ENCODE data around the gene NLRP6.
A peak's percentile ranks its signal among the peaks of the same experiment; 100 is the strongest.

Gene NLRP6

GRCh38 chr11:282630-283360, 4.6 kb downstream of the NLRP6 start:
- DNase-seq: no peak

GRCh38 chr11:283405-284104, 5.3 kb downstream of the NLRP6 start:
- no peak for DNase-seq

DNA sequence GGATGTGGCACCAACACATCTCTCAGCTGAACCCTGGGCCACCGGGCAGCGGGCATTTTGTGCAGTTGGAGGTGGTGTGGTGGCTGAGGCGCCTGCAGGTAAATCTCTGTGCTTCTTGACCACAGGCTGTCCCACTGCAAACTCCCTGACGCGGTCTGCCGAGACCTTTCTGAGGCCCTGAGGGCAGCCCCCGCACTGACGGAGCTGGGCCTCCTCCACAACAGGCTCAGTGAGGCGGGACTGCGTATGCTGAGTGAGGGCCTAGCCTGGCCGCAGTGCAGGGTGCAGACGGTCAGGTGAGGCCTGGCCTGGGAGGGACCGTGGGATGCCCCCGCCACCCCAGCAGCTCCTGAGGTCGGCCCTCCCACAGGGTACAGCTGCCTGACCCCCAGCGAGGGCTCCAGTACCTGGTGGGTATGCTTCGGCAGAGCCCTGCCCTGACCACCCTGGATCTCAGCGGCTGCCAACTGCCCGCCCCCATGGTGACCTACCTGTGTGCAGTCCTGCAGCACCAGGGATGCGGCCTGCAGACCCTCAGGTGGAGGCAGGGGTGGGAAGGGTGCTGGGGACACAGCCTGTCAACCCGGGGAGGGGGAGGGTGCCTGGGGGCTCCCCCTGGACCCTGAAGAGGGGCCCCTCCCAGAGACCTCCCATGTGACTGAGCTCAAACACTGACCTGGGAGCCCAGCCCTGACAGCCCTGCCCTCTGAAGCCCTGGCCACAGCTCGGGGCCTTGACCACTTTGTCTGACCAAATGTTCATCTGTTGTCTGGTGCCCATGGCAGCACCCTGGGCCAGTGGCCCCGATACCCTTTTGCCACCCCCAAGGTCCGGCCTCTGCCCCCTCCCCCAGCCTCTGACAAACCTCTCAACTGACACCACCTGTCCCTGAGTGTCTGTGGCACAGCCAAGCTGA, 6.2 kb downstream of the NLRP6 start:
- peak; percentile 1 for DNase-seq

DNA sequence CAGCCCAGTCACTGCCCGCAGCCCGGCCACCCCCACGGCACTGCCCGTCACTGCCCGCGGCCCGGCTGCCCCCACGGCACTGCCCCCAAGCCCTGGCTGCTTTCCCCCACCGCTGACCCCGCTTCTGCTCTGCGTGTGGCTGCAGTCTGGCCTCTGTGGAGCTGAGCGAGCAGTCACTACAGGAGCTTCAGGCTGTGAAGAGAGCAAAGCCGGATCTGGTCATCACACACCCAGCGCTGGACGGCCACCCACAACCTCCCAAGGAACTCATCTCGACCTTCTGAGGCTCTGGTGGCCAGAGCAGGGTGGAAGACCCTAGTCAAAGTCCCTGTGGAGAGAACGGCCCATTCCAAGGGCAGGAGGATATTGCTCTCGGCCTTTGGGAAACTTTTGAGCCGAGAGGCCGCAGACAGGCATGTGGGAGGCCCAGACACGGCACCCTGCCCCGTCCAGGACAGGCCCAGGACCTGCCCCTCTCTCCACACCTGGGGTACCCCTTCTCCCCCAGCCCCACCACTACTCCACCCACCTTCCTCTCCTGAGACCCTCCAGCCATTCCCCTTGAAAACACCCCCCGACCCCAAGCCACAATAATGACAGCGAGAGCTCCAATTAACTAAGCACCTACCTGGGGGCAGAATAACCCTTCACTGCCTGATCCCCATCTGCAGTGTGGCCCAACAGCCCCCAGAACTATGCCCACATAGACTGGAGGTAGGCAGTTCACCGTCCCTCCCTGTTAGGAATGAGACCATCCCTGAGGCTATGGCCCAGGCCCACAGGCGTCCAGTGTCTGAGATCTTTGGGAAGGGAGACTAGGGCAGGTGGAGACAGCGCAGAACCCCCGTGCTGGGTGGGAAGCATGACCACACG, 7.0 kb downstream of the NLRP6 start:
- peak; percentile 0 for DNase-seq

GRCh38 chr11:285894-286220, 7.7 kb downstream of the NLRP6 start:
- DNase-seq: no peak

GRCh38 chr11:286977-287820, 9.0 kb downstream of the NLRP6 start:
- DNase-seq: peak; percentile 45

DNA sequence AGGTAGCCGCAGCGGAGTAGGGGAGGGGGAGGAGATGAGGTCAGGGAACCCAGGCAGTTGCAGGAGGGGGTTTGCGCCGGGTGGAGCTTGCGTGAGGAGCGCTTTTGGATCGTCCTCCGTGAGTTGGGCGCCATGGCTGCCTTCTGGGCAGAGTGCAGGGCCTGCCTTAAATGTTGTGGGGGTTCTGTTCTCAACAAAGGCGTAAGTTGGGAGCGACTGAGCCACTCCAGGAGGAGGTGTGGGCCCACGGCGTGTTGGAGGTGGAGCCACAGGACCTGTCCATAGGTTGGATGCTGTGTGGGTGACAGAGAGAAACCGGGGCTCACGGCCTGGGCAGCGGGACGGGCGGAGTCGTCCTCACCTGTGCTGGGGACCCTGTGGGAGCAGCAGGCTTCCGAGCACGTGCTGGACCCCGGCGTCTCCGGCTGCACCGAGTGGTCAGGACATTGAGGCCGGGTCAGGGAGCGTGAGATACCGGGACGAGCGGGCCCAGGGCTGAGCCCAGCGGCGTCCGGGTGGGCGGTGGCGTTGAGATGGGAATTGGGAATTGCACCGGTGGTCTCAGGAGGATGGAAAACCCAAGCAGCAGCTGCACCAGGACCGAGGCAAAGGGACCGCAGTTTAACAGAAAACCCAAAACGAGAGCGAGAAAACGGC, 9.7 kb downstream of the NLRP6 start:
- peak; percentile 33 for DNase-seq

GRCh38 chr11:288478-289397, 10.5 kb downstream of the NLRP6 start, which contains the start of gene PGGHG:
Gene PGGHG, plus strand, starts transcription at chr11:289126. Its CDS starts 691 bp downstream, at chr11:289817.
- DNase-seq: peak; percentile 36

DNA sequence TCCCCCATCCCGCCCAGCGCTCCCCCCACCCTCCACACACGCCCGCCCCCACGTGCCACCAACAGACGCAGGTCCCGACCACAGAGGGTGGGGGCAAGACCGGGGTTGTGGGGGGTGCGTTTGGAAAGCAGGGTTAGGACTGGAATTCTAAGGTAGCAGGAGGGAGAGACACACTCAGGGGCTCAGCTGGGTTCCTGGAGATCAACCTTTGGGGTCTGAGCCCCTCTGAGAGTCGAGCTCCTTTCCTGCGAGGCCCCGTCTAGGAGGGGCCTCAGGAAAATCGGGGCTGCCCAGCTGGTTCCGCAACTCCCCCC, 11.1 kb downstream of the NLRP6 start:
- peak; percentile 5 for DNase-seq

DNA sequence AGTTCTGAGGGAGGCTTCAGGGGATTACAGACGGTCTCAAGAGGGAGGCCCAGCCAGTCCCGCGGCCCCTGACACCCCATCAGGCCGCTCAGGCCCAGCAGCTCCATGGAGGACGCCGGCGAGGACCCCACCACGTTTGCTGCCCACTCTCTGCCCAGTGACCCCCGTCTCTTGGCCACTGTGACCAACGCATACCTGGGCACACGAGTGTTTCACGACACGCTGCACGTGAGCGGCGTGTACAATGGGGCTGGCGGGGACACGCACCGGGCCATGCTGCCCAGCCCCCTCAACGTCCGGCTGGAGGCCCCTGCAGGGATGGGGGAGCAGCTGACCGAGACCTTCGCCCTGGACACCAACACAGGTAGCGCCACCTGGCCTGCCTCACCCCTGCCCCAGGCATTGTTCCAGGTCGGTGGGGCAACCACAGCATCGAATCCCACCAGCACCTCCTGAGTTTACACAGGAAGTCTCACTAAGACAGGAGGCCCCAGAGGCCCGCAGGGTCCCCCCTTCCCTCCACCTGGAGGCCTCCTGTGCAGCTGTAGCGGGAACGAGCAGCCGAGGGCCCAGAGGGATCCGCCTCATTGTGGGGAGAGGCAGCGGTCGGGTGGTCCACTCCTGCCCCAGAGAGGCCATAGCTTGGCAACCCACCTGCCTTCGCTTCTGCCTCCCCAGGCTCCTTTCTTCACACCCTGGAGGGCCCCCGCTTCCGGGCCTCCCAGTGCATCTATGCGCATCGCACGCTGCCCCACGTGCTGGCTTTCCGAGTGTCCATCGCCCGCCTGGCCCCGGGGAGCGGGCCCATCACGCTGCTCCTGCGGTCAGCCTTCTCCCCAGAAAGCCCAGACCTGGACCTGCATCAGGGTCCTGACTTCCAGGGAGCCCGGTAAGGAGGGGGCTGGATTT, 11.8 kb downstream of the NLRP6 start:
- no peak for DNase-seq

GRCh38 chr11:290621-291231, 12.5 kb downstream of the NLRP6 start:
- no peak for DNase-seq

GRCh38 chr11:291281-292210, 13.3 kb downstream of the NLRP6 start:
- DNase-seq: no peak

GRCh38 chr11:292211-293121, 14.3 kb downstream of the NLRP6 start:
- no peak for DNase-seq

DNA sequence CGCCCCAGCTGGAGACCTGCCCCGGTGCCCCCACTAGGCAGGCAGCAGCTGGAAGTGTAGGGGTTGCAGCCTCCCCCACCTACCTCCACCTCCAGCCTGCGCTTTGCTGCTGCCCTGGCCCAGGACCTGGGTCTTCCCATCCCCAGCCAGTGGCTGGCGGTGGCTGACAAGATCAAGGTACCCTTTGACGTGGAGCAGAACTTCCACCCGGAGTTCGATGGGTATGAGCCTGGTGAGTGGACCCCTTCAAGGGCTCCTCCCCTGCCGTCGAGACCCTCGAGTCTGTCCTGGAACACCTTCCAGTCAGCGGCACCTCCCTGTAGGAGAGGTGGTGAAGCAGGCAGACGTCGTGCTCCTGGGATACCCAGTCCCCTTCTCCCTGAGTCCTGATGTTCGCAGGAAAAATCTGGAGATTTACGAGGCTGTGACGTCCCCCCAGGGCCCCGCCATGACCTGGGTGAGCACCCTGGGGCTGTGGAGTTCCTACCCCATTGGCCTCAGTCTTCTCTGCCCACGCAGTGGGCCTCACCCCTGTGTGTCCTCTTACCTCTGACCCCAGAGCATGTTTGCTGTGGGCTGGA, 15.2 kb downstream of the NLRP6 start:
- no peak for DNase-seq

DNA sequence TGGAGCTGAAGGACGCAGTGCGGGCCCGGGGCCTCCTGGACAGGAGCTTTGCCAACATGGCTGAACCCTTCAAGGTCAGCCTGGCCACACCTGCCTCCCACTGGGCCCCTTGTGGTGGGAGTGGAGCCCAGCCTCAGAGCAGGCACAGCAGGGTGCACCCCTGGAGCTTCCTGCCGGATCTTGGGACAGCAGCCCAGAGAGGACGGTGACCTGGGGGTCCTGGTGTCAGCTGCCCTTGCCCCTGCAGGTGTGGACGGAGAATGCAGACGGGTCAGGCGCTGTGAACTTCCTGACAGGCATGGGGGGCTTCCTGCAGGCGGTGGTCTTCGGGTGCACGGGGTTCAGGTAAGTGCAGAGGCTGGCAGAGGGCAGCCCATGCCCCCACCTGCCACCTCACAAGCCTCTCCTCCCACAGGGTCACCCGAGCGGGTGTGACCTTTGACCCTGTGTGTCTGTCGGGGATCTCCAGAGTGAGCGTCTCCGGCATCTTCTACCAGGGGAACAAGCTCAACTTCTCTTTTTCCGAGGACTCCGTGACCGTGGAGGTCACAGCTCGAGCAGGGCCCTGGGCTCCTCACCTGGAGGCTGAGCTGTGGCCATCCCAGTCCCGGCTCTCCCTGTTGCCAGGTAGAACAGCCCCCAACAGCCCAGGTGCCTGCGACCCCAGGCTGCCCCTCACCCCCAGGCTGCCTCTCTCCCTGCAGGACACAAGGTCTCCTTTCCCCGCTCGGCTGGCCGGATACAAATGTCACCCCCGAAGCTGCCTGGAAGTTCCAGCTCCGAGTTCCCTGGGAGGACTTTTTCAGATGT, 15.8 kb downstream of the NLRP6 start:
- no peak for DNase-seq

All from stimulated activated CD4-positive, alpha-beta T cell treated with anti-CD3 and anti-CD28 coated beads, Interleukin-1b, Interleukin-23, amount 100 ng/mL, for 48 hours (primary cell).